Brain pericyte (primary cell): ENCODE measurements around the gene PGK1.
"Not testable (repeated sequence)": the region's sequence is repeated elsewhere in the genome, so short reads cannot be mapped to it uniquely, and the experiment has no call there.

Experiments
- DNase-seq: peaks from one replicate; pipeline ENCODE4 v3.0.0-alpha.2; 2012; ENCODE audit warnings: low read depth, low spot score

The PGK1 gene

GRCh38 chrX:78116365-78116764, 12.3 kb downstream of the PGK1 start:
- DNase-seq: no peak

DNA sequence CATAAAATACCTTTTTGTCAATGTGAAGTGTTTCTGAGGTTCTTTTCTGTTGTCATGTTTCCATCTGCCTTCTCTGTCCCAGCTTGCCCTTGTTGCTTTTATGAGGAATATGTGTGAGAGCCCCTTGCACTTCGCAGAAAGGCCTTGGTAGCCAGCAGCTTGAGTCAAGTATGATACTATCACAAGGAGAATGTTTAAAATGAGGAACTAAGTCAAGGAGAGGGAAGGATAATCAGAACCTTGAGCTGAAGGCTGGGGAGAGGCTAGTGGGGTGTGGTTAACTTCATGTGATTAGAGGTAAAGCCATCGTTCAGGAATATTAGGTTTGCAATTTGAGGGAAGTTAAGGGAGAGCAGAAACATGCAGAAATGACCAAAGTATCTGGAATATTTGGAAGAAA, 12.7 kb downstream of the PGK1 start:
- DNase-seq: no peak

GRCh38 chrX:78118628-78119027, 14.6 kb downstream of the PGK1 start:
- DNase-seq: no peak

DNA sequence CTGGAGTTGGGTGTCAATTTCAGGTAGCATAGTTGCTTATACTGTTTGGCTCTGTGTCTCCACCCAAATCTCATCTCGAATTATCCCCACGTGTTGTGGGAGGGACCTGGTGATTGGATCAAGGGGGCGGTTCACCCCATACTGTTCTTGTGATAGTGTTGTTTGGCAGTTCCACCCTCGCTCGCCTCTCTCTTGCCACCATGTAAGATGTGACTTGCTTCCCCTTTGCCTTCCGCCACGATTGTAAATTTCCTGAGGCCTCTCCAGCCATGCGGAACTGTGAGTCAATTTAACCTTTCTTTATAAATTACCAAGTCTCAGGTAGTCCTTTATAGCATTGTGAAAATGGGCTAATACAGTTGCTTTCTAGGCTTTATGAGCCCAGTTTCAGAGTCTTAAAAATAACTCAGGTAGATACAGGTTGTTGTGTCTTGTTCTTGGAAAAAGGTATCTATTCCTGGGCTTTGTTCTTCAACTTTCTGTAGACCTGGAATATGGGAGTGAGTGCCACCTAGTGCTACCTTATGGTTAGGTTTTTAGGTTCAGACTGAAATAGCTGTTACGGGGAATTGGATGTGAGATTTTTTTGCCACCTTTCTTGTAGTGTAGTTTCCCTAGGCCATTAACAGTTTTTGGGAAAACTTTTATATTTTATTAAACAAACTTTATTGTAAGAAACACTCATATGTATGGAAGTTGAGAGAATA, 15.6 kb downstream of the PGK1 start:
- no peak for DNase-seq

DNA sequence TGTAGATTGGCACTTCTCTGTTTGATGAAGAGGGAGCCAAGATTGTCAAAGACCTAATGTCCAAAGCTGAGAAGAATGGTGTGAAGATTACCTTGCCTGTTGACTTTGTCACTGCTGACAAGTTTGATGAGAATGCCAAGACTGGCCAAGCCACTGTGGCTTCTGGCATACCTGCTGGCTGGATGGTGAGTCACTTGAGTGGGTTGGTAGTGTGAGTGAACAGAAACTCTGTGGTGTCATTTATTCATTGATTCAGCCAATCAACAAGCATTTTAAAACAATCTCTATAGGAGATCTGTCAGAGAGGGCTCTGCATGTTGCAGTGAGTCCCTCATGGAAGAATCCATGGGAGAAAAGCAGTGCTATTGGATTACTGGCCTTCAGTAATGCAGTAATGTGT, 19.1 kb downstream of the PGK1 start:
- no peak for DNase-seq

GRCh38 chrX:78124307-78124706, 20.3 kb downstream of the PGK1 start:
- DNase-seq: no peak

DNA sequence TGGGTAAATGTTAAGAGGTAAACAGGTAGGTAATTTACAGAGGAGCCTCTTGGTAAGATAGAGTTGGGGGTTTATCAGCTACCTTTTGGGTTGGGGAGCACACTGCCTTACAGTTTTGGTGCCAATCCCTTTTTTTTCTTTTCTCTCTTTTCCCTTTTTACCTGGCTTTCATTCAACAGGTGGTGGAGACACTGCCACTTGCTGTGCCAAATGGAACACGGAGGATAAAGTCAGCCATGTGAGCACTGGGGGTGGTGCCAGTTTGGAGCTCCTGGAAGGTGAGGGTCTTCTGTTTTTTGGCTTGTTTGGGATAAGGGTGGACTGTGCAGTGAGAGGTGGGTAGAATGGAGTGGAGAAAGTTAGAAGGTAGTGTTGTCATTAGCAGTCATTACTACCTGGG, 21.1 kb downstream of the PGK1 start:
- no peak for DNase-seq

DNA sequence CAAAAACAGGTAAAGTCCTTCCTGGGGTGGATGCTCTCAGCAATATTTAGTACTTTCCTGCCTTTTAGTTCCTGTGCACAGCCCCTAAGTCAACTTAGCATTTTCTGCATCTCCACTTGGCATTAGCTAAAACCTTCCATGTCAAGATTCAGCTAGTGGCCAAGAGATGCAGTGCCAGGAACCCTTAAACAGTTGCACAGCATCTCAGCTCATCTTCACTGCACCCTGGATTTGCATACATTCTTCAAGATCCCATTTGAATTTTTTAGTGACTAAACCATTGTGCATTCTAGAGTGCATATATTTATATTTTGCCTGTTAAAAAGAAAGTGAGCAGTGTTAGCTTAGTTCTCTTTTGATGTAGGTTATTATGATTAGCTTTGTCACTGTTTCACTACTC, 21.7 kb downstream of the PGK1 start:
- DNase-seq: not testable (repeated sequence)

- DNase-seq: no peak
Observed at GRCh38 chrX:78129714-78130113, 25.7 kb downstream of the PGK1 start.

GRCh38 chrX:78130396-78130795, 26.3 kb downstream of the PGK1 start:
- no peak for DNase-seq

DNA sequence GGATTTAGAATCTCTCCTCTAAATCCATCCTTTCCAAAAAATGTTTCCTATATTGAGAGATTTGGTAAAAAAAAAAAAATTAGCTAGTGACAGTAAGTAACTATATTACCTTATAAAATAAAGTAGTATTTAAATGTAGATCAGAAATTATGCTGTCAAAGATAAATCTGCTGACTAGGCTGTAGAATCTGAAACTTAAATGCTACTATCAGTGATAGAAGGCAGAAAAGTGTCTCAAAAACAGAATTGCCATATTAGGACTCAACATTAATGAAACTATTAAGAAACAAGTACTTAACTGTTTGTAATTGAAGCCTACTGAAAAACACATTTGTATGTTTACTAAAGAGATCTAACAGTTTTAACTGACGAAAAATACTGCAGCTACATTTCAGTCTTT, 27.1 kb downstream of the PGK1 start:
- DNase-seq: no peak

DNA sequence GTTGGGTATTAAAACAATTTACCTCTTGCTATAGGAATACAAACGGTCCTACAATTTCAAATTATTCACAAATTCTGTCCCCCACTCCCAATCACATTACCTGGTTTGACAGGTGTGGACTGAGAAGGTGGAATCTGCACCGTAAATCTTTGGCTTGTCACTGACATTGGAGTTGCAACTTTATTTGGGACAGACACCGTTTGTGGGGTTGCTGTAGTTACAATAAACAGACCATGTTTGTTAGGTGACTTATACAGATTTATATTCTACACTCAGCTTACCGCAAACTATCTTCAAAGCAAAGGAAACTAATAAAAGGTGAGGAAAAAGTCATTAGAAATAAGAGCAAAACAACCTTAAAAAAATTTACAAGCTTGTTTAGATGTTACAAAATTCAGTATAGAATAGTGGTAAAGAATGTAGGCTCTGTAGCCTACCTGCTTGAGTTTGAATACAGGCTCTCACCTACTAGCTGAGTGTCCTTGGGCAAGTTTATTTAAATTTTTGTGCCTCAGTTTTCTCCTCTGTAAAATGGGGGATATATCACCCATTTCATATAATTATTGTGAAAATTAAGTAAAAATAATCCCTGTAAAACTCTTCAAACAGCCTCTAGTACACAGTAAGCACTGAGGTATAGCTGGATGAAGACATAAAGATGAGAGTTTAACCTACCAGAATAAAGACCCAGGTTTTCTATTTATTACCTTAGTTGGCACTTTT, 29.4 kb downstream of the PGK1 start:
- DNase-seq: no peak

- peak; percentile 50 for DNase-seq
Observed at GRCh38 chrX:78139160-78140123, 35.4 kb downstream of the PGK1 start, which contains the start of gene TAF9B. Gene TAF9B, minus strand, starts transcription at chrX:78139650. Its CDS starts 39 bp downstream, at chrX:78139611.

DNA sequence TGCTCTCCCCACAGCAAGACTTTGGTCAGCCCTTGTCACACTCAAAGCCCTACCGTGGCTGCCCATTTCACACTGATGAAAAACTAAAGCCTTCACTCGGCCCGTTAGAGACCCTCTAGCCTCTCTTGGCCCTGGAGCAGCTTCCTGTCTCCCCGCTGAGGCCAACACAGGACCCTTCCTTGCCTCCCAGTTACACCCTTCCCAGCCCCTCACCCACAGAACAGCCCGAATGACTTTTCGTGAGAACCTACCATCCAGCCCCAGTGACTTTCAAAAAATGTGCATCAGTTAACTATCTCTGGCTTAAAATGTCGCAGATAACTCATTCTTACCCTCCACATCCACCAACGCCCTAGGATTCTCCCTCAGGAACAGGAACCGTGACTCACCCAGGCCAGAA, 36.2 kb downstream of the PGK1 start:
- DNase-seq: no peak

- not testable (repeated sequence) for DNase-seq
Observed at GRCh38 chrX:78147002-78147540, 43.0 kb downstream of the PGK1 start.

GRCh38 chrX:78157373-78157772, 53.3 kb downstream of the PGK1 start:
- not testable (repeated sequence) for DNase-seq

- not testable (repeated sequence) for DNase-seq
Observed at GRCh38 chrX:78157846-78158245, 53.8 kb downstream of the PGK1 start.

DNA sequence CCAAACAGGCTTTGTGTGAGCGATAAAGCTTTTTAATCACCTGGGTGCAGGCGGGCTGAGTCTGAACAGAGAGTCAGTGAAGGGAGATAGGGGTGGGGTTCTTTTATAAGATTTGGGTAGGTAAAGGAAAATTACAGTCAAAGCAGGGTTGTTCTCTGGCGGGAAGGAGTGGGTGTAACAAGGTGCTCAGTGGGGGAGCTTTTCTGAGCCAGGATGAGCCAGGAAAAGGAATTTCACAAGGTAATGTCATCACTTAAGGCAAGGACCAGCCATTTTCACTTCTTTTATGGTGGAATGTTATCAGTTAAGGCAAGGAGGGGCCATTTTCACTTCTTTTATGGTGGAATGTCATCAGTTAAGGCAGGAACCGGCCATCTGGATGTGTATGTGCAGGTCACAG, 56.7 kb downstream of the PGK1 start:
- DNase-seq: not testable (repeated sequence)

DNA sequence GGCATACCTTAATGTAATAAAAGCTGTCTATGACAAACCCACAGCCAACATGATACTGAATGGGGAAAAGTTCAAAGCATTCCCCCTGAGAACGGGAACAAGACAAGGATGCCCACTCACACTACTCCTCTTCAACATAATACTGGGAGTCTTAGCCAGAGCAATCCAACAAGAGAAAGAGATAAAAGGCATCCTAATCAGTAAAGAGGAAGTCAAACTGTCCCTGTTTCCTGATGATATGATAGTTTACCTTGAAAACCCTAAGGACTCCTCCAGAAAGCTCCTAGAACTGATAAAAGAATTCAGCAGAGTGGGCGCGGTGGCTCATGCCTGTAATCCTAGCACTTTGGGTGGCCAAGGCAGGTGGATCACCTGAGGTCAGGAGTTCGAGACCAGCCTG, 59.1 kb downstream of the PGK1 start:
- not testable (repeated sequence) for DNase-seq

GRCh38 chrX:78165425-78165824, 61.4 kb downstream of the PGK1 start:
- DNase-seq: no peak

GRCh38 chrX:78168065-78168464, 64.0 kb downstream of the PGK1 start:
- no peak for DNase-seq
